OCI-LY7 (cell line): Measurements from ENCODE around the gene ADAM22. TPM values are rescaled to one million over a fixed set of nuclear protein-coding genes. Genes with fewer than 3 reads are reported as not detected.

Experiments
- BruUV-seq: library from RNA; stranded (reverse); fragments of 400-500 nt; replicated peaks from 2 replicates; lab custom pipeline; 2021; lab: Mats Ljungman, UMichigan
- CTCF ChIA-PET: fragments of 300-600 bp; sonication (Branson Sonifier 250); formaldehyde crosslinking; loops from one replicate; lab custom pipeline; 2022; ENCODE audit warnings: antibody characterized with exemption; ENCODE audit not compliant: unreplicated experiment; lab: Charles Lee
- POLR2A ChIA-PET: fragments of 300-600 bp; sonication (Branson Sonifier 250); formaldehyde crosslinking; loops from one replicate; lab custom pipeline; 2022; ENCODE audit warnings: antibody characterized with exemption; lab: Charles Lee
- DNase-seq: peaks from one replicate; pipeline ENCODE4 v3.0.0-alpha.2; 2015; ENCODE audit warnings: low spot score
- H2AFZ ChIP-seq: fragments of 200-600 bp; sonication (generic), shearing (Covaris generic); 2 replicates; pipeline ENCODE4 v1.6.1; 2014; ENCODE audit warnings: mild to moderate bottlenecking, antibody characterized with exemption, low read length, moderate library complexity
- H3K27ac ChIP-seq: fragments of 200-600 bp; sonication (generic); 2 replicates; pipeline ENCODE4 v1.5.1; 2014; ENCODE audit warnings: mixed run types, low read depth, mild to moderate bottlenecking, moderate library complexity, low read length, inconsistent platforms; ENCODE audit not compliant: poor library complexity, severe bottlenecking
- H3K36me3 ChIP-seq: fragments of 200-600 bp; sonication (generic); 2 replicates; pipeline ENCODE4 v1.6.1; 2014; ENCODE audit warnings: mild to moderate bottlenecking, antibody characterized with exemption, low read length, moderate library complexity, mixed read lengths; ENCODE audit not compliant: insufficient read depth
- H3K4me1 ChIP-seq: fragments of 200-600 bp; sonication (generic); 2 replicates; pipeline ENCODE4 v1.5.1; 2014; ENCODE audit warnings: mild to moderate bottlenecking, low read length; ENCODE audit not compliant: insufficient read depth, poor library complexity, severe bottlenecking
- H3K4me2 ChIP-seq: fragments of 200-600 bp; sonication (generic); 2 replicates; pipeline ENCODE4 v1.6.1; 2014; ENCODE audit warnings: mild to moderate bottlenecking, low read length
- H3K4me3 ChIP-seq: fragments of 200-600 bp; sonication (generic); 2 replicates; pipeline ENCODE4 v1.5.1; 2014; ENCODE audit warnings: mild to moderate bottlenecking, low read depth, low read length; ENCODE audit not compliant: poor library complexity, severe bottlenecking
- H3K79me2 ChIP-seq: fragments of 200-600 bp; sonication (generic); 2 replicates; pipeline ENCODE4 v1.6.1; 2016; ENCODE audit warnings: low read depth, mild to moderate bottlenecking, low read length, moderate library complexity, mixed read lengths; ENCODE audit not compliant: insufficient read depth
- H3K9me2 ChIP-seq: fragments of 200-600 bp; sonication (generic); 2 replicates; pipeline ENCODE4 v1.6.1; 2016; ENCODE audit warnings: mild to moderate bottlenecking, low read length, mixed read lengths; ENCODE audit not compliant: insufficient read depth
- H3K9me3 ChIP-seq: fragments of 200-600 bp; sonication (generic); 2 replicates; pipeline ENCODE4 v1.6.1; 2014; ENCODE audit warnings: mild to moderate bottlenecking, mixed run types, low read length, mixed read lengths
- H4K20me1 ChIP-seq: fragments of 200-600 bp; sonication (generic); 2 replicates; pipeline ENCODE4 v1.6.1; 2014; ENCODE audit warnings: mild to moderate bottlenecking, antibody characterized with exemption, low read length, moderate library complexity, mixed read lengths; ENCODE audit not compliant: insufficient read depth
- EZH2phosphoT487 ChIP-seq: fragments of 200-600 bp; sonication (generic); IDR thresholded peaks from 2 replicates; pipeline ENCODE4 v1.6.1; 2018; ENCODE audit warnings: low read depth, borderline replicate concordance, mild to moderate bottlenecking, mixed run types, antibody characterized with exemption, low read length, moderate library complexity, mixed read lengths
- intact Hi-C: fragments of 100-400 bp; cut with micrococcal nuclease; formaldehyde crosslinking; loops from one replicate; pipeline ENCODE4 v1.10.0; 2022; ENCODE audit not compliant: unreplicated experiment
- total RNA-seq, 2 experiments: library from RNA; depleted of rRNA in 1 of 2; stranded (reverse); fragments of >200 nt in 1 of 2; shearing (Covaris generic) in 1 of 2; gene quantifications; 2 replicates each; pipeline ENCODE4 v1.2.3, GENCODE V29; 2014 to 2022
- TF ChIP-seq, protein P1 (sequence below): fragments of 200-600 bp; sonication (generic); conservative IDR thresholded peaks from 2 replicates; pipeline ENCODE4 v1.5.1; 2014; ENCODE audit warnings: mild to moderate bottlenecking, antibody characterized with exemption, low read length, moderate library complexity, mixed read lengths

ADAM22 gene
- total RNA-seq, 2 experiments from 2014 or later = 12.0 to 13.6 TPM

DNA sequence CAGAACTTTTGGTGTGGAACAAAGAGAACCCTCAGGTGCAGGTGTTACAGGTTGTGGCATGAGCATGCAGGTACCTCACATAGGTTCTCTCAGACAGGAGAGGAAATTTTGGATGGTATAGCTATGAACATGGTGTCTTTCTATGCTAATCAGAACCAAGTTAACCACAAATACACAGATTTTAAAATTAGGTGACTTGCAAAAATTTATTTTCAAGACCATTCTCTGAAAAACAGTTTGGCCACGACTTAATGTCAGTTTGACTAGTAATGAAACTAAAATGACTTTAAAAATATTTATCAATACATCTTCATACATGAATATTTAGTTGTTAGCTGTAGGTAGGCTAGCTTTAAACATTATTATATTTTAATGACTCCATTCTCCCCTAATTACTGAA lies 156.2 kb downstream of the ADAM22 start:
- no peak overlapping the region for H3K4me3 ChIP-seq
- H3K4me2 ChIP-seq = no peak overlapping the region
- H3K9me2 ChIP-seq = no peaks in the 10 kb centered on the region
- TF ChIP-seq, protein P1, sequence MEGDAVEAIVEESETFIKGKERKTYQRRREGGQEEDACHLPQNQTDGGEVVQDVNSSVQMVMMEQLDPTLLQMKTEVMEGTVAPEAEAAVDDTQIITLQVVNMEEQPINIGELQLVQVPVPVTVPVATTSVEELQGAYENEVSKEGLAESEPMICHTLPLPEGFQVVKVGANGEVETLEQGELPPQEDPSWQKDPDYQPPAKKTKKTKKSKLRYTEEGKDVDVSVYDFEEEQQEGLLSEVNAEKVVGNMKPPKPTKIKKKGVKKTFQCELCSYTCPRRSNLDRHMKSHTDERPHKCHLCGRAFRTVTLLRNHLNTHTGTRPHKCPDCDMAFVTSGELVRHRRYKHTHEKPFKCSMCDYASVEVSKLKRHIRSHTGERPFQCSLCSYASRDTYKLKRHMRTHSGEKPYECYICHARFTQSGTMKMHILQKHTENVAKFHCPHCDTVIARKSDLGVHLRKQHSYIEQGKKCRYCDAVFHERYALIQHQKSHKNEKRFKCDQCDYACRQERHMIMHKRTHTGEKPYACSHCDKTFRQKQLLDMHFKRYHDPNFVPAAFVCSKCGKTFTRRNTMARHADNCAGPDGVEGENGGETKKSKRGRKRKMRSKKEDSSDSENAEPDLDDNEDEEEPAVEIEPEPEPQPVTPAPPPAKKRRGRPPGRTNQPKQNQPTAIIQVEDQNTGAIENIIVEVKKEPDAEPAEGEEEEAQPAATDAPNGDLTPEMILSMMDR = no peak
- no peak for TF ChIP-seq EZH2phosphoT487
- no peak for DNase-seq
- POLR2A ChIA-PET = interaction anchor here (0.7 to 0.8 kb wide), 2 partner anchors 13 to 1696 kb away, joined by 3 read pairs; no protein-coding TSS in a partner anchor
- no peaks in the 10 kb centered on the region for H3K9me3 ChIP-seq
- intact Hi-C loops = no loop called here
- no TSS peak for BruUV-seq
- H4K20me1 ChIP-seq = no peaks in the 10 kb centered on the region
- no peak overlapping the region for H2AFZ ChIP-seq
- CTCF ChIA-PET = no interaction called here
- H3K27ac ChIP-seq = no peak overlapping the region
- no peaks in the 10 kb centered on the region for H3K79me2 ChIP-seq
- H3K4me1 ChIP-seq = no peaks in the 10 kb centered on the region
- H3K36me3 ChIP-seq = no peaks in the 10 kb centered on the region

DNA sequence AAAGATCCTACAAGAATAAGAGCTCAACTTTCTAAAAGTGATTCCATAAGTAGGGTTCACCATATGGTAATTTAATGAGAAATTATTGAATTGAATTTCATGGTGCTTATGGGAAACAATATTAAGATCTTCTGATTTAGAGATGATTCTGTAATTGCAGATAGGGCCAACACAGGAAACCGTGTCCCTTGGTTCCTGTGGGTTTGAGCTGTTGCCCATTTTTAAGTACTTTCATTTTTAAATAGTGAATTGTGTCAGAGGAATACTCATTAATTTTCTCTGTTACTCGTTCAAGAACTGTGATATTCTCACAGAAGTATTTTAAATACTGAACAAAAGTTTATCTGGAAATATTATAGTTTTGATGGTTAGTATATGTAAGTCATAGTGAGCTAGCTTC lies 156.6 kb downstream of the ADAM22 start:
- intact Hi-C loops = no loop called here
- Histone ChIP-seq H3K9me3 (no peaks in the 10 kb centered on the region), H3K27ac (no peak overlapping the region), H3K4me1 (no peaks in the 10 kb centered on the region), H4K20me1 (no peaks in the 10 kb centered on the region), H3K4me2 (no peak overlapping the region), H3K36me3 (no peaks in the 10 kb centered on the region), H3K79me2 (no peaks in the 10 kb centered on the region), H2AFZ (no peak overlapping the region), H3K4me3 (no peak overlapping the region), H3K9me2 (no peaks in the 10 kb centered on the region)
- ChIA-PET POLR2A (interaction anchor here (0.7 to 0.8 kb wide), 2 partner anchors 13 to 1696 kb away, joined by 3 read pairs; no protein-coding TSS in a partner anchor), CTCF (no interaction called here)
- TF ChIP-seq, protein P1 = no peak
- TF ChIP-seq EZH2phosphoT487 = no peak
- no TSS peak for BruUV-seq
- DNase-seq = no peak

DNA sequence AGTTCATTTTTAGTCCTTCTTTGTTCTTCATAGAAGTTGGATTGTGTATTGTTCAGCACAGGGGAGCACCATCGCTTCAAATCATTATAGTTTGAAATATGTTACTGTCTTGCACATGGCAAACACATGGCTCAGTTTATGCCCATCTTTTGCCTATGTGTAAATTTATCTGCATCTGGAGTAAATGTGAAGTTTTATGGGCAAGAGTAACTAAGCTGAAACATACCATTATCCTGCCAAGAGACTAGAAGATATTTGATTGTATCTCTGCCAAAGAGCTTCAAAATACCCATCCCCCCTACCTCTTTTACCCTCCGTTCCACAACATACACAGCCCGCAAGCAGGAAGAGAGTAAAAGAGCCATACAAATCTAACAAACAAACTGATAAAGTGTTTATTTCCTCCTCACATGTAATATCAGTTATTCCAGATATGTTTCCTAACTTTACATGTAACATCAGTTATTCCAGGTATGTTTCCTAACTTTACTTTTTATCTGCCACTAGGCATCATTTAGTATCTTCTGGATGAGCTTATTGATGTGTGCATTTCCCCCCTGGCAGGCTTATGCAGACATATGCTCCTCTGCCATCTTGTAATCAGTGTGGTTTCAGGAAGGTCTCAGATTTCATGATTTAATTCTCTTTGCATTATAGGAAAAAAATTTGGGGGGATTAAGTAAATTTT lies 158.1 kb downstream of the ADAM22 start:
- no TSS peak for BruUV-seq
- no peaks in the 10 kb centered on the region for H3K36me3 ChIP-seq
- no peaks in the 10 kb centered on the region for H3K9me2 ChIP-seq
- TF ChIP-seq EZH2phosphoT487 = no peak
- TF ChIP-seq, protein P1 = no peak
- H3K4me1 ChIP-seq = no peaks in the 10 kb centered on the region
- intact Hi-C loops = no loop called here
- ChIA-PET CTCF (no interaction called here), POLR2A (interaction anchor here (0.6 to 1.3 kb wide), 3 partner anchors 11 to 158 kb away, joined by 3 read pairs; partner anchors contain the start of gene ADAM22)
- no peak overlapping the region for H2AFZ ChIP-seq
- no peak overlapping the region for H3K4me3 ChIP-seq
- DNase-seq = no peak
- H3K4me2 ChIP-seq = no peak overlapping the region
- no peak overlapping the region for H3K27ac ChIP-seq
- no peaks in the 10 kb centered on the region for H3K9me3 ChIP-seq
- no peaks in the 10 kb centered on the region for H4K20me1 ChIP-seq
- no peaks in the 10 kb centered on the region for H3K79me2 ChIP-seq
